ENCODE data around the gene DGKH. TPM values are rescaled to one million over a fixed set of nuclear protein-coding genes. Genes with fewer than 3 reads are reported as not detected.
"Not testable (repeated sequence)": the region's sequence is repeated elsewhere in the genome, so short reads cannot be mapped to it uniquely, and the experiment has no call there.

DGKH gene
- total and polyA plus RNA-seq, 5 donors from 2014 or later: 1.2 to 22.4 (median 2.5) TPM

- peaks cover 48% of the 10 kb centered on the region for H3K36me3 ChIP-seq (ENCODE audit: control insufficient read depth, insufficient read depth, low read length)
- H3K4me3 Mint-ChIP-seq; H3K27me3 ChIP-seq (ENCODE audit: control insufficient read depth, insufficient read depth, low read length); H3K27ac Mint-ChIP-seq; H3K9me3 Mint-ChIP-seq; H3K4me1 ChIP-seq (ENCODE audit: control insufficient read depth, insufficient read depth, low read length, poor library complexity, severe bottlenecking); H3K27ac ChIP-seq (ENCODE audit: insufficient read depth, low read length, poor library complexity, severe bottlenecking); ATAC-seq (ENCODE audit: low read depth in 2 of 2); H3K4me3 ChIP-seq (ENCODE audit: low read depth, low read length); H3K27me3 Mint-ChIP-seq; H3K4me1 Mint-ChIP-seq; DNase-seq; H3K9me3 ChIP-seq (ENCODE audit: control insufficient read depth in 2 of 2, low read length in 2 of 2): not testable (repeated sequence)
- peaks cover 54% of the 10 kb centered on the region for H3K36me3 Mint-ChIP-seq
These were observed 114.9 kb downstream of the DGKH start for GRCh38 chr13:42163338-42163737.

DNA sequence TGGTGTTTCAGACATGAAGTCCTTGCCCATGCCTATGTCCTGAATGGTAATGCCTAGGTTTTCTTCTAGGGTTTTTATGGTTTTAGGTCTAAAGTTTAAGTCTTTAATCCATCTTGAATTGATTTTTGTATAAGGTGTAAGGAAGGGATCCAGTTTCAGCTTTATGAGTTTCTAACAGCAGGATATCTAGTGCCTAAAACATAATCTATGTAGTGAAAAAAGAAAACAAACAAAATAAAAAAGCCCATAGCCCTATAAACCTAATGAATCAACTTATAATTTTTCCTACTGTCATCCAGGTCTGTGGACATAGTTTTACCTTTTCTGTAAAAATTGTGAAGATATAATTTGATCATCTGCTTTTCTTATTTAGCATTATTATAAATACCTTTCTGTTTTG lies 115.5 kb downstream of the DGKH start:
- not testable (repeated sequence) for H3K27ac ChIP-seq (ENCODE audit: insufficient read depth, low read length, poor library complexity, severe bottlenecking); H3K4me1 ChIP-seq (ENCODE audit: control insufficient read depth, insufficient read depth, low read length, poor library complexity, severe bottlenecking); H3K27ac Mint-ChIP-seq; H3K9me3 ChIP-seq (ENCODE audit: control insufficient read depth in 2 of 2, low read length in 2 of 2); H3K27me3 Mint-ChIP-seq; DNase-seq; H3K9me3 Mint-ChIP-seq; H3K4me1 Mint-ChIP-seq; H3K27me3 ChIP-seq (ENCODE audit: control insufficient read depth, insufficient read depth, low read length); H3K4me3 ChIP-seq (ENCODE audit: low read depth, low read length); H3K4me3 Mint-ChIP-seq; ATAC-seq (ENCODE audit: low read depth in 2 of 2)
- peaks cover 51% of the 10 kb centered on the region for H3K36me3 ChIP-seq (ENCODE audit: control insufficient read depth, insufficient read depth, low read length)
- H3K36me3 Mint-ChIP-seq: peaks cover 55% of the 10 kb centered on the region

GRCh38 chr13:42164557-42165125 lies 116.2 kb downstream of the DGKH start:
- no peaks in the 10 kb centered on the region for H3K9me3 ChIP-seq (ENCODE audit: control insufficient read depth in 2 of 2, low read length in 2 of 2)
- no peak overlapping the region for H3K4me3 Mint-ChIP-seq
- no peak overlapping the region for H3K4me3 ChIP-seq (ENCODE audit: low read depth, low read length)
- ATAC-seq (ENCODE audit: low read depth in 2 of 2): no peak
- H3K9me3 Mint-ChIP-seq: peaks cover 0 to 4% (median 0%) of the 10 kb centered on the region in 7 donors
- H3K36me3 Mint-ChIP-seq: peaks cover 57% of the 10 kb centered on the region
- peaks cover 0 to 2% (median 0%) of the 10 kb centered on the region in 4 donors for H3K4me1 Mint-ChIP-seq
- no peaks in the 10 kb centered on the region for H3K27me3 ChIP-seq (ENCODE audit: control insufficient read depth, insufficient read depth, low read length)
- no peaks in the 10 kb centered on the region for H3K4me1 ChIP-seq (ENCODE audit: control insufficient read depth, insufficient read depth, low read length, poor library complexity, severe bottlenecking)
- H3K27ac ChIP-seq (ENCODE audit: insufficient read depth, low read length, poor library complexity, severe bottlenecking): no peak overlapping the region
- H3K36me3 ChIP-seq (ENCODE audit: control insufficient read depth, insufficient read depth, low read length): peaks cover 49% of the 10 kb centered on the region
- peak overlapping the region in 1 of 3 donors; percentile 8 for H3K27ac Mint-ChIP-seq
- no peak for DNase-seq
- no peaks in the 10 kb centered on the region for H3K27me3 Mint-ChIP-seq

GRCh38 chr13:42168496-42168895 lies 120.0 kb downstream of the DGKH start:
- no peak overlapping the region for H3K27ac Mint-ChIP-seq
- H3K27me3 Mint-ChIP-seq: no peaks in the 10 kb centered on the region
- Histone ChIP-seq H3K36me3 (ENCODE audit: control insufficient read depth, insufficient read depth, low read length) (peaks cover 40% of the 10 kb centered on the region), H3K4me3 (ENCODE audit: low read depth, low read length) (no peak overlapping the region), H3K4me1 (ENCODE audit: control insufficient read depth, insufficient read depth, low read length, poor library complexity, severe bottlenecking) (no peaks in the 10 kb centered on the region), H3K27ac (ENCODE audit: insufficient read depth, low read length, poor library complexity, severe bottlenecking) (no peak overlapping the region), H3K9me3 (ENCODE audit: control insufficient read depth in 2 of 2, low read length in 2 of 2) (no peaks in the 10 kb centered on the region), H3K27me3 (ENCODE audit: control insufficient read depth, insufficient read depth, low read length) (no peaks in the 10 kb centered on the region)
- DNase-seq (no peak), ATAC-seq (ENCODE audit: low read depth in 2 of 2) (no peak)
- H3K9me3 Mint-ChIP-seq: peaks cover 0 to 4% (median 0%) of the 10 kb centered on the region in 7 donors
- peaks cover 44% of the 10 kb centered on the region for H3K36me3 Mint-ChIP-seq
- peaks cover 0 to 4% (median 2%) of the 10 kb centered on the region in 4 donors for H3K4me1 Mint-ChIP-seq
- H3K4me3 Mint-ChIP-seq: no peak overlapping the region

GRCh38 chr13:42170029-42170428 lies 121.6 kb downstream of the DGKH start:
- Mint-ChIP-seq H3K27me3 (no peaks in the 10 kb centered on the region), H3K27ac (no peak overlapping the region), H3K36me3 (peaks cover 51% of the 10 kb centered on the region), H3K4me3 (no peak overlapping the region), H3K4me1 (peaks cover 0 to 4% (median 1%) of the 10 kb centered on the region in 4 donors), H3K9me3 (peaks cover 0 to 5% (median 0%) of the 10 kb centered on the region in 7 donors)
- H3K27ac ChIP-seq (ENCODE audit: insufficient read depth, low read length, poor library complexity, severe bottlenecking): no peak overlapping the region
- no peaks in the 10 kb centered on the region for H3K4me1 ChIP-seq (ENCODE audit: control insufficient read depth, insufficient read depth, low read length, poor library complexity, severe bottlenecking)
- ATAC-seq (ENCODE audit: low read depth in 2 of 2): no peak
- no peaks in the 10 kb centered on the region for H3K9me3 ChIP-seq (ENCODE audit: control insufficient read depth in 2 of 2, low read length in 2 of 2)
- H3K27me3 ChIP-seq (ENCODE audit: control insufficient read depth, insufficient read depth, low read length): no peaks in the 10 kb centered on the region
- H3K36me3 ChIP-seq (ENCODE audit: control insufficient read depth, insufficient read depth, low read length): peaks cover 49% of the 10 kb centered on the region
- DNase-seq: no peak
- H3K4me3 ChIP-seq (ENCODE audit: low read depth, low read length): no peak overlapping the region

GRCh38 chr13:42173789-42174343 lies 125.4 kb downstream of the DGKH start:
- DNase-seq (no peak), ATAC-seq (ENCODE audit: low read depth in 2 of 2) (no peak)
- peaks cover 7 to 11% (median 9%) of the 10 kb centered on the region in 4 donors for H3K4me1 Mint-ChIP-seq
- H3K4me3 ChIP-seq (ENCODE audit: low read depth, low read length): no peak overlapping the region
- H3K4me3 Mint-ChIP-seq: no peak overlapping the region
- H3K27me3 ChIP-seq (ENCODE audit: control insufficient read depth, insufficient read depth, low read length): no peaks in the 10 kb centered on the region
- peaks cover 33% of the 10 kb centered on the region for H3K36me3 ChIP-seq (ENCODE audit: control insufficient read depth, insufficient read depth, low read length)
- H3K9me3 ChIP-seq (ENCODE audit: control insufficient read depth in 2 of 2, low read length in 2 of 2): no peaks in the 10 kb centered on the region
- peak overlapping the region in 2 of 3 donors; percentile 6 to 46 for H3K27ac Mint-ChIP-seq
- peaks cover 6% of the 10 kb centered on the region for H3K4me1 ChIP-seq (ENCODE audit: control insufficient read depth, insufficient read depth, low read length, poor library complexity, severe bottlenecking)
- peaks cover 0 to 1% (median 0%) of the 10 kb centered on the region in 7 donors for H3K9me3 Mint-ChIP-seq
- no peaks in the 10 kb centered on the region for H3K27me3 Mint-ChIP-seq
- no peak overlapping the region for H3K27ac ChIP-seq (ENCODE audit: insufficient read depth, low read length, poor library complexity, severe bottlenecking)
- H3K36me3 Mint-ChIP-seq: peaks cover 34% of the 10 kb centered on the region

DNA sequence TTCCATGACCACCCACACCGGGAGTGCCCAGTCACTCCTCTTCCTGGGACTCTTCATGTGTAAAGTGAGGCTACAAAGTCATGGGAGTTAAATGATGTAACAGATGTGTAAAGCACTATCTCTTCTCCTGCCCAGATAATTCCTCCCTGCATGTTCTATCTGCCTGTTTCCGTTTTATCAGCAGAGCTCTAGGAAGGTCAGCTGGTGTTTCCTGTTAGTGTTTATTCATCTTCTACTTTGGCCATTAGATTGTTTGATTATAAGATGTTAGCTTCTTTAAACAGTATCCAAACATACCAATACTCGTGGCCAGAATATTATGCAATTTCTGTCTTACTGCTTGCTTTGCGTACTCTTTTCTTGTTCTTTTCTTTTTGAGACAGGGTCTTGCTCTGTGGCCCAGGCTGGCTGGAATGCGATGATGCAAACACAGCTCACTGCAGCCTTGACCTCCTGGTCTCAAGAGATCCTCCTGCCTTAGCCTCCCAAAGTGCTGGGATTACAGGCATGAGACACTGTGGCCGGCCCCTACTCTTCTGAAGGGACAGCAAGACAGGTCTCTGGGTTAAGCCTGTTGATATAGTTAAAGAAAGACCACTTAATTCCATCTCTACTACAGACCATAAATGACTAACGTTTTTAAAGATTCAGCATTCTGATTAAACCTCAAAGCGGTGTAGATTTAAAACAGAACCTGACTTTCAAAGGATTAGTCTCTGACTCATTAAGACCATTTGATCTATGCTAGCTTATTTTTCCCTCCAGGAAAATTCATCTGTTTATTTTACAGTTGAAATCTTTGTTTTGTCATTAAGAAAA lies 126.1 kb downstream of the DGKH start:
- Mint-ChIP-seq H3K27me3 (no peaks in the 10 kb centered on the region), H3K36me3 (peaks cover 29% of the 10 kb centered on the region), H3K9me3 (peaks cover 0 to 1% (median 0%) of the 10 kb centered on the region in 7 donors), H3K4me1 (peaks cover 7 to 11% (median 9%) of the 10 kb centered on the region in 4 donors), H3K4me3 (no peak overlapping the region), H3K27ac (peak overlapping the region in 1 of 3 donors; percentile 46)
- H3K9me3 ChIP-seq (ENCODE audit: control insufficient read depth in 2 of 2, low read length in 2 of 2): no peaks in the 10 kb centered on the region
- no peak for DNase-seq
- H3K27ac ChIP-seq (ENCODE audit: insufficient read depth, low read length, poor library complexity, severe bottlenecking): no peak overlapping the region
- H3K4me3 ChIP-seq (ENCODE audit: low read depth, low read length): no peak overlapping the region
- ATAC-seq (ENCODE audit: low read depth in 2 of 2): no peak
- H3K27me3 ChIP-seq (ENCODE audit: control insufficient read depth, insufficient read depth, low read length): no peaks in the 10 kb centered on the region
- peaks cover 6% of the 10 kb centered on the region for H3K4me1 ChIP-seq (ENCODE audit: control insufficient read depth, insufficient read depth, low read length, poor library complexity, severe bottlenecking)
- H3K36me3 ChIP-seq (ENCODE audit: control insufficient read depth, insufficient read depth, low read length): peaks cover 32% of the 10 kb centered on the region

All from CD4-positive, CD25-positive, alpha-beta regulatory T cell (primary cell).